GM23338 (cell line): ENCODE results near the gene GRID1.

ENCODE experiments used
- CREB1 ChIP-seq: fragments of 250-450 bp; sonication (Bioruptor Pico); IDR thresholded peaks from 2 replicates; pipeline ENCODE4 v1.5.0; 2020; ENCODE audit warnings: low read depth, mild to moderate bottlenecking, moderate library complexity
- EZH2 ChIP-seq: fragments of 200-600 bp; sonication (generic); IDR thresholded peaks from one replicate; pipeline ENCODE4 v1.8.0; 2017; ENCODE audit warnings: antibody characterized with exemption, mild to moderate bottlenecking, low read depth; ENCODE audit not compliant: unreplicated experiment
- EZH2phosphoT487 ChIP-seq: fragments of 200-600 bp; sonication (generic); IDR thresholded peaks from one replicate; pipeline ENCODE4 v1.8.1; 2018; ENCODE audit warnings: antibody characterized with exemption; ENCODE audit not compliant: unreplicated experiment
- JUNB ChIP-seq: IDR thresholded peaks from one replicate; pipeline ENCODE4 v1.6.1; 2016; ENCODE audit warnings: antibody characterized with exemption; ENCODE audit not compliant: unreplicated experiment
- POLR2AphosphoS5 ChIP-seq: IDR thresholded peaks from 2 replicates; pipeline ENCODE4 v1.6.1; 2016; ENCODE audit warnings: antibody characterized with exemption, low read depth
- STAT1 ChIP-seq: IDR thresholded peaks from one replicate; pipeline ENCODE4 v1.6.1; 2016; ENCODE audit warnings: antibody characterized with exemption; ENCODE audit not compliant: unreplicated experiment
- ZNF114 ChIP-seq: fragments of 250-450 bp; sonication (Bioruptor Pico); IDR thresholded peaks from 2 replicates; pipeline ENCODE4 v1.5.0; 2020; ENCODE audit warnings: mild to moderate bottlenecking, moderate library complexity
- TF ChIP-seq, protein P1 (sequence below): IDR thresholded peaks from 2 replicates; pipeline ENCODE4 v1.6.1; 2016; ENCODE audit warnings: antibody characterized with exemption
- TF ChIP-seq, protein P2 (sequence below), 2 experiments: fragments of 200-600 bp in 1 of 2; sonication (generic) in 1 of 2; conservative IDR thresholded peaks; 2 replicates each; pipeline versions ENCODE4 v1.5.1 to v1.6.1; 2016 to 2017; ENCODE audit warnings: antibody characterized with exemption in 2 of 2, low read depth in 2 of 2, mild to moderate bottlenecking in 2 of 2, moderate library complexity in 1 of 2
- TF ChIP-seq, protein P3 (sequence below): IDR thresholded peaks from one replicate; pipeline ENCODE4 v1.6.1; 2018; ENCODE audit warnings: antibody characterized with exemption; ENCODE audit not compliant: unreplicated experiment
- TF ChIP-seq, protein P4 (sequence below): fragments of 250-450 bp; sonication (Bioruptor Pico); IDR thresholded peaks from 2 replicates; pipeline ENCODE4 v1.5.0; 2020; ENCODE audit warnings: mild to moderate bottlenecking, moderate library complexity

DNA sequence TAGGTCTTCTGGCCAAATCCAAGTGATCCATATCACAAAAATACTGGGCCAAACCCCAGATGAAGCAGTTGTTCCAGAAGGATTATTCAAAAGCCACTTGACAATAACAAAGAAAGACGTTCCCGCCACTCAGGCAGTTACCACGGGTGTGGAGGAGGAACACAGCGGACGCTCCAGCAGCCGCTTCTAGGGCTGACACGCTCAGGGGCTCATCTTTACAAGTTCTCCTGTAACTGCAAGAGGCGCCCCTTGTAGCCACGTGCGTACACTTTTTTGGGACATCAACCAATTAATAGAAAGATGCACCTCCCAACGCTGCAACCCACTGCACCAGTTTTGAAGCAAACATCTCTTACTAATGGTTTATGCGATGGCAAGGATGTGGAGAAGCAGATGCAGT is 159.4 kb downstream of the GRID1 start:
- TF ChIP-seq EZH2 (no peak), POLR2AphosphoS5 (no peak), EZH2phosphoT487 (no peak), JUNB (no peak), ZNF114 (CRISPR knock-in tag) (no peak), CREB1 (CRISPR knock-in tag) (no peak), STAT1 (no peak)
- TF ChIP-seq, protein P1, sequence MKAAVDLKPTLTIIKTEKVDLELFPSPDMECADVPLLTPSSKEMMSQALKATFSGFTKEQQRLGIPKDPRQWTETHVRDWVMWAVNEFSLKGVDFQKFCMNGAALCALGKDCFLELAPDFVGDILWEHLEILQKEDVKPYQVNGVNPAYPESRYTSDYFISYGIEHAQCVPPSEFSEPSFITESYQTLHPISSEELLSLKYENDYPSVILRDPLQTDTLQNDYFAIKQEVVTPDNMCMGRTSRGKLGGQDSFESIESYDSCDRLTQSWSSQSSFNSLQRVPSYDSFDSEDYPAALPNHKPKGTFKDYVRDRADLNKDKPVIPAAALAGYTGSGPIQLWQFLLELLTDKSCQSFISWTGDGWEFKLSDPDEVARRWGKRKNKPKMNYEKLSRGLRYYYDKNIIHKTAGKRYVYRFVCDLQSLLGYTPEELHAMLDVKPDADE, result no peak
- TF ChIP-seq, protein P2, sequence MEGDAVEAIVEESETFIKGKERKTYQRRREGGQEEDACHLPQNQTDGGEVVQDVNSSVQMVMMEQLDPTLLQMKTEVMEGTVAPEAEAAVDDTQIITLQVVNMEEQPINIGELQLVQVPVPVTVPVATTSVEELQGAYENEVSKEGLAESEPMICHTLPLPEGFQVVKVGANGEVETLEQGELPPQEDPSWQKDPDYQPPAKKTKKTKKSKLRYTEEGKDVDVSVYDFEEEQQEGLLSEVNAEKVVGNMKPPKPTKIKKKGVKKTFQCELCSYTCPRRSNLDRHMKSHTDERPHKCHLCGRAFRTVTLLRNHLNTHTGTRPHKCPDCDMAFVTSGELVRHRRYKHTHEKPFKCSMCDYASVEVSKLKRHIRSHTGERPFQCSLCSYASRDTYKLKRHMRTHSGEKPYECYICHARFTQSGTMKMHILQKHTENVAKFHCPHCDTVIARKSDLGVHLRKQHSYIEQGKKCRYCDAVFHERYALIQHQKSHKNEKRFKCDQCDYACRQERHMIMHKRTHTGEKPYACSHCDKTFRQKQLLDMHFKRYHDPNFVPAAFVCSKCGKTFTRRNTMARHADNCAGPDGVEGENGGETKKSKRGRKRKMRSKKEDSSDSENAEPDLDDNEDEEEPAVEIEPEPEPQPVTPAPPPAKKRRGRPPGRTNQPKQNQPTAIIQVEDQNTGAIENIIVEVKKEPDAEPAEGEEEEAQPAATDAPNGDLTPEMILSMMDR (conservative IDR thresholded peaks at IDR 0.05; ENCODE audit: low read depth in 2 of 2), result no peak
- TF ChIP-seq, protein P3, sequence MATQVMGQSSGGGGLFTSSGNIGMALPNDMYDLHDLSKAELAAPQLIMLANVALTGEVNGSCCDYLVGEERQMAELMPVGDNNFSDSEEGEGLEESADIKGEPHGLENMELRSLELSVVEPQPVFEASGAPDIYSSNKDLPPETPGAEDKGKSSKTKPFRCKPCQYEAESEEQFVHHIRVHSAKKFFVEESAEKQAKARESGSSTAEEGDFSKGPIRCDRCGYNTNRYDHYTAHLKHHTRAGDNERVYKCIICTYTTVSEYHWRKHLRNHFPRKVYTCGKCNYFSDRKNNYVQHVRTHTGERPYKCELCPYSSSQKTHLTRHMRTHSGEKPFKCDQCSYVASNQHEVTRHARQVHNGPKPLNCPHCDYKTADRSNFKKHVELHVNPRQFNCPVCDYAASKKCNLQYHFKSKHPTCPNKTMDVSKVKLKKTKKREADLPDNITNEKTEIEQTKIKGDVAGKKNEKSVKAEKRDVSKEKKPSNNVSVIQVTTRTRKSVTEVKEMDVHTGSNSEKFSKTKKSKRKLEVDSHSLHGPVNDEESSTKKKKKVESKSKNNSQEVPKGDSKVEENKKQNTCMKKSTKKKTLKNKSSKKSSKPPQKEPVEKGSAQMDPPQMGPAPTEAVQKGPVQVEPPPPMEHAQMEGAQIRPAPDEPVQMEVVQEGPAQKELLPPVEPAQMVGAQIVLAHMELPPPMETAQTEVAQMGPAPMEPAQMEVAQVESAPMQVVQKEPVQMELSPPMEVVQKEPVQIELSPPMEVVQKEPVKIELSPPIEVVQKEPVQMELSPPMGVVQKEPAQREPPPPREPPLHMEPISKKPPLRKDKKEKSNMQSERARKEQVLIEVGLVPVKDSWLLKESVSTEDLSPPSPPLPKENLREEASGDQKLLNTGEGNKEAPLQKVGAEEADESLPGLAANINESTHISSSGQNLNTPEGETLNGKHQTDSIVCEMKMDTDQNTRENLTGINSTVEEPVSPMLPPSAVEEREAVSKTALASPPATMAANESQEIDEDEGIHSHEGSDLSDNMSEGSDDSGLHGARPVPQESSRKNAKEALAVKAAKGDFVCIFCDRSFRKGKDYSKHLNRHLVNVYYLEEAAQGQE, result no peak
- TF ChIP-seq, protein P4, sequence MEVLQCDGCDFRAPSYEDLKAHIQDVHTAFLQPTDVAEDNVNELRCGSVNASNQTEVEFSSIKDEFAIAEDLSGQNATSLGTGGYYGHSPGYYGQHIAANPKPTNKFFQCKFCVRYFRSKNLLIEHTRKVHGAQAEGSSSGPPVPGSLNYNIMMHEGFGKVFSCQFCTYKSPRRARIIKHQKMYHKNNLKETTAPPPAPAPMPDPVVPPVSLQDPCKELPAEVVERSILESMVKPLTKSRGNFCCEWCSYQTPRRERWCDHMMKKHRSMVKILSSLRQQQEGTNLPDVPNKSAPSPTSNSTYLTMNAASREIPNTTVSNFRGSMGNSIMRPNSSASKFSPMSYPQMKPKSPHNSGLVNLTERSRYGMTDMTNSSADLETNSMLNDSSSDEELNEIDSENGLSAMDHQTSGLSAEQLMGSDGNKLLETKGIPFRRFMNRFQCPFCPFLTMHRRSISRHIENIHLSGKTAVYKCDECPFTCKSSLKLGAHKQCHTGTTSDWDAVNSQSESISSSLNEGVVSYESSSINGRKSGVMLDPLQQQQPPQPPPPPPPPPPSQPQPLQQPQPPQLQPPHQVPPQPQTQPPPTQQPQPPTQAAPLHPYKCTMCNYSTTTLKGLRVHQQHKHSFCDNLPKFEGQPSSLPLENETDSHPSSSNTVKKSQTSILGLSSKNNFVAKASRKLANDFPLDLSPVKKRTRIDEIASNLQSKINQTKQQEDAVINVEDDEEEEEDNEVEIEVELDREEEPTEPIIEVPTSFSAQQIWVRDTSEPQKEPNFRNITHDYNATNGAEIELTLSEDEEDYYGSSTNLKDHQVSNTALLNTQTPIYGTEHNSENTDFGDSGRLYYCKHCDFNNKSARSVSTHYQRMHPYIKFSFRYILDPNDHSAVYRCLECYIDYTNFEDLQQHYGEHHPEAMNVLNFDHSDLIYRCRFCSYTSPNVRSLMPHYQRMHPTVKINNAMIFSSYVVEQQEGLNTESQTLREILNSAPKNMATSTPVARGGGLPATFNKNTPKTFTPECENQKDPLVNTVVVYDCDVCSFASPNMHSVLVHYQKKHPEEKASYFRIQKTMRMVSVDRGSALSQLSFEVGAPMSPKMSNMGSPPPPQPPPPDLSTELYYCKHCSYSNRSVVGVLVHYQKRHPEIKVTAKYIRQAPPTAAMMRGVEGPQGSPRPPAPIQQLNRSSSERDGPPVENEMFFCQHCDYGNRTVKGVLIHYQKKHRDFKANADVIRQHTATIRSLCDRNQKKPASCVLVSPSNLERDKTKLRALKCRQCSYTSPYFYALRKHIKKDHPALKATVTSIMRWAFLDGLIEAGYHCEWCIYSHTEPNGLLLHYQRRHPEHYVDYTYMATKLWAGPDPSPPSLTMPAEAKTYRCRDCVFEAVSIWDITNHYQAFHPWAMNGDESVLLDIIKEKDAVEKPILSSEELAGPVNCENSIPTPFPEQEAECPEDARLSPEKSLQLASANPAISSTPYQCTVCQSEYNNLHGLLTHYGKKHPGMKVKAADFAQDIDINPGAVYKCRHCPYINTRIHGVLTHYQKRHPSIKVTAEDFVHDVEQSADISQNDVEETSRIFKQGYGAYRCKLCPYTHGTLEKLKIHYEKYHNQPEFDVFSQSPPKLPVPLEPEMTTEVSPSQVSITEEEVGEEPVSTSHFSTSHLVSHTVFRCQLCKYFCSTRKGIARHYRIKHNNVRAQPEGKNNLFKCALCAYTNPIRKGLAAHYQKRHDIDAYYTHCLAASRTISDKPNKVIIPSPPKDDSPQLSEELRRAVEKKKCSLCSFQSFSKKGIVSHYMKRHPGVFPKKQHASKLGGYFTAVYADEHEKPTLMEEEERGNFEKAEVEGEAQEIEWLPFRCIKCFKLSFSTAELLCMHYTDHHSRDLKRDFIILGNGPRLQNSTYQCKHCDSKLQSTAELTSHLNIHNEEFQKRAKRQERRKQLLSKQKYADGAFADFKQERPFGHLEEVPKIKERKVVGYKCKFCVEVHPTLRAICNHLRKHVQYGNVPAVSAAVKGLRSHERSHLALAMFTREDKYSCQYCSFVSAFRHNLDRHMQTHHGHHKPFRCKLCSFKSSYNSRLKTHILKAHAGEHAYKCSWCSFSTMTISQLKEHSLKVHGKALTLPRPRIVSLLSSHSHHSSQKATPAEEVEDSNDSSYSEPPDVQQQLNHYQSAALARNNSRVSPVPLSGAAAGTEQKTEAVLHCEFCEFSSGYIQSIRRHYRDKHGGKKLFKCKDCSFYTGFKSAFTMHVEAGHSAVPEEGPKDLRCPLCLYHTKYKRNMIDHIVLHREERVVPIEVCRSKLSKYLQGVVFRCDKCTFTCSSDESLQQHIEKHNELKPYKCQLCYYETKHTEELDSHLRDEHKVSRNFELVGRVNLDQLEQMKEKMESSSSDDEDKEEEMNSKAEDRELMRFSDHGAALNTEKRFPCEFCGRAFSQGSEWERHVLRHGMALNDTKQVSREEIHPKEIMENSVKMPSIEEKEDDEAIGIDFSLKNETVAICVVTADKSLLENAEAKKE (CRISPR knock-in tag), result no peak
